Stimulated activated CD4-positive, alpha-beta T cell treated with anti-CD3 and anti-CD28 coated beads, Interleukin-1b, Interleukin-23, amount 100 ng/mL, for 48 hours (primary cell): Measurements from ENCODE around the gene PIK3C3.
"Not testable (repeated sequence)": the region's sequence is repeated elsewhere in the genome, so short reads cannot be mapped to it uniquely, and the experiment has no call there.

ENCODE experiments used
- DNase-seq: peaks from one replicate; pipeline ENCODE4 v3.0.0-alpha.2; 2020

Gene PIK3C3

GRCh38 chr18:42025974-42026625 lies 71.1 kb downstream of the PIK3C3 start:
- no peak for DNase-seq

- DNase-seq = no peak
Measured at GRCh38 chr18:42028247-42028832, 73.3 kb downstream of the PIK3C3 start.

GRCh38 chr18:42029092-42029491 lies 74.1 kb downstream of the PIK3C3 start:
- no peak for DNase-seq

GRCh38 chr18:42030586-42031182 lies 75.7 kb downstream of the PIK3C3 start:
- DNase-seq = no peak

- no peak for DNase-seq
Measured at GRCh38 chr18:42032447-42032846, 77.4 kb downstream of the PIK3C3 start.

- no peak for DNase-seq
Measured at GRCh38 chr18:42033137-42033810, 78.2 kb downstream of the PIK3C3 start.

- DNase-seq = no peak
Measured at GRCh38 chr18:42038936-42039335, 83.9 kb downstream of the PIK3C3 start.

GRCh38 chr18:42039396-42039795 lies 84.4 kb downstream of the PIK3C3 start:
- no peak for DNase-seq

GRCh38 chr18:42041793-42042192 lies 86.8 kb downstream of the PIK3C3 start:
- no peak for DNase-seq

- DNase-seq = no peak
Measured at GRCh38 chr18:42045346-42045745, 90.3 kb downstream of the PIK3C3 start.

GRCh38 chr18:42047721-42048120 lies 92.7 kb downstream of the PIK3C3 start:
- DNase-seq = no peak

GRCh38 chr18:42048158-42048557 lies 93.1 kb downstream of the PIK3C3 start:
- DNase-seq = no peak

- DNase-seq = not testable (repeated sequence)
Measured at GRCh38 chr18:42049536-42049935, 94.5 kb downstream of the PIK3C3 start.

GRCh38 chr18:42051411-42051810 lies 96.4 kb downstream of the PIK3C3 start:
- DNase-seq = no peak

GRCh38 chr18:42052122-42052708 lies 97.2 kb downstream of the PIK3C3 start:
- DNase-seq = no peak

GRCh38 chr18:42053188-42053781 lies 98.3 kb downstream of the PIK3C3 start:
- peak; percentile 44 for DNase-seq

- no peak for DNase-seq
Measured at GRCh38 chr18:42064109-42064508, 109.1 kb downstream of the PIK3C3 start.

- DNase-seq = no peak
Measured at GRCh38 chr18:42067518-42067917, 112.5 kb downstream of the PIK3C3 start.

- DNase-seq = no peak
Measured at GRCh38 chr18:42068030-42068429, 113.0 kb downstream of the PIK3C3 start.

- DNase-seq = no peak
Measured at GRCh38 chr18:42069036-42069435, 114.0 kb downstream of the PIK3C3 start.

- no peak for DNase-seq
Measured at GRCh38 chr18:42072407-42072806, 117.4 kb downstream of the PIK3C3 start.

- DNase-seq = no peak
Measured at GRCh38 chr18:42074704-42075103, 119.7 kb downstream of the PIK3C3 start.

- no peak for DNase-seq
Measured at GRCh38 chr18:42078711-42079110, 123.7 kb downstream of the PIK3C3 start.
